Natural killer cell (primary cell): ENCODE data around the gene IWS1. TPM values are rescaled to one million over a fixed set of nuclear protein-coding genes. Genes with fewer than 3 reads are reported as not detected.
A peak's percentile ranks its signal among the peaks of the same experiment; 100 is the strongest.

ENCODE experiments used
- ATAC-seq, 3 donors: fragments of 150-1000 bp in 2 of 3; fragments of 200-7000 bp in 1 of 3; cut with Tn5 transposase; 1 replicate in 1 of 3; 2 replicates in 2 of 3; pipeline ENCODE4 v1.10.0; 2021; ENCODE audit warnings: mild to moderate bottlenecking in 2 of 3, moderate library complexity in 2 of 3
- DNase-seq, 2 donors: peaks; one replicate each; pipeline versions ENCODE4 v3.0.0 to v3.0.0-alpha.2; 2013 to 2021; ENCODE audit warnings: mixed read lengths in 1 of 2
- H3K27ac ChIP-seq: one replicate; pipeline ENCODE4 v1.5.1; 2013; ENCODE audit warnings: mild to moderate bottlenecking, low read length
- H3K27me3 ChIP-seq: one replicate; pipeline ENCODE4 v1.6.1; 2013; ENCODE audit warnings: low read length; ENCODE audit not compliant: control insufficient read depth, insufficient read depth
- H3K36me3 ChIP-seq: one replicate; pipeline ENCODE4 v1.6.1; 2013; ENCODE audit warnings: low read length; ENCODE audit not compliant: control insufficient read depth, insufficient read depth
- H3K4me1 ChIP-seq: one replicate; pipeline ENCODE4 v1.6.1; 2013; ENCODE audit warnings: low read length; ENCODE audit not compliant: control insufficient read depth, insufficient read depth
- H3K4me3 ChIP-seq: one replicate; pipeline ENCODE4 v1.5.1; 2013; ENCODE audit warnings: low read length
- H3K9me3 ChIP-seq: one replicate; pipeline ENCODE4 v1.6.1; 2013; ENCODE audit warnings: low read length; ENCODE audit not compliant: control insufficient read depth, insufficient read depth
- H3K27ac Mint-ChIP-seq, 2 donors: one replicate each; pipeline ENCODE4 v1.8.0; 2022; ENCODE audit warnings: mild to moderate bottlenecking in 2 of 2, mixed read lengths in 2 of 2, moderate library complexity in 1 of 2
- H3K27me3 Mint-ChIP-seq, 2 donors: one replicate each; pipeline ENCODE4 v1.8.0; 2022; ENCODE audit warnings: low read depth in 2 of 2, mixed read lengths in 2 of 2
- H3K36me3 Mint-ChIP-seq: one replicate; pipeline ENCODE4 v1.8.0; 2022; ENCODE audit warnings: mixed read lengths
- H3K4me1 Mint-ChIP-seq, 2 donors: one replicate each; pipeline ENCODE4 v1.8.0; 2022; ENCODE audit warnings: mixed read lengths in 2 of 2
- H3K4me3 Mint-ChIP-seq: one replicate; pipeline ENCODE4 v1.8.0; 2022; ENCODE audit warnings: mild to moderate bottlenecking, moderate library complexity, mixed read lengths
- H3K9me3 Mint-ChIP-seq, 2 donors: one replicate each; pipeline ENCODE4 v1.8.0; 2022; ENCODE audit warnings: mixed read lengths in 2 of 2
- WGBS: methylation state at CpG from one replicate; pipeline ENCODE4 v1.1.7; 2013; ENCODE audit warnings: missing lambda C conversion rate; ENCODE audit not compliant: insufficient coverage; 5-methylcytosine and 5-hydroxymethylcytosine counted together
- intact Hi-C: fragments of 100-400 bp; cut with micrococcal nuclease; formaldehyde crosslinking; loops from one replicate; pipeline ENCODE4 v1.14.2; 2022
- total RNA-seq, 4 donors: library from RNA; stranded (reverse); fragments of 120-200 nt in 1 of 4; gene quantifications; one replicate each; pipeline versions ENCODE4 v1.2.3 to v1.2.4, GENCODE V29; 2013 to 2022
- TF ChIP-seq, protein P1 (sequence below): fragments of 200-600 bp; IDR thresholded peaks from one replicate; pipeline ENCODE4 v1.8.0; 2022; ENCODE audit warnings: antibody characterized with exemption

IWS1 gene
- total RNA-seq = 10 to 100 TPM; 21.7 to 27.1 (median 23.9) TPM
- total RNA-seq (2013) = 58.9 TPM

DNA sequence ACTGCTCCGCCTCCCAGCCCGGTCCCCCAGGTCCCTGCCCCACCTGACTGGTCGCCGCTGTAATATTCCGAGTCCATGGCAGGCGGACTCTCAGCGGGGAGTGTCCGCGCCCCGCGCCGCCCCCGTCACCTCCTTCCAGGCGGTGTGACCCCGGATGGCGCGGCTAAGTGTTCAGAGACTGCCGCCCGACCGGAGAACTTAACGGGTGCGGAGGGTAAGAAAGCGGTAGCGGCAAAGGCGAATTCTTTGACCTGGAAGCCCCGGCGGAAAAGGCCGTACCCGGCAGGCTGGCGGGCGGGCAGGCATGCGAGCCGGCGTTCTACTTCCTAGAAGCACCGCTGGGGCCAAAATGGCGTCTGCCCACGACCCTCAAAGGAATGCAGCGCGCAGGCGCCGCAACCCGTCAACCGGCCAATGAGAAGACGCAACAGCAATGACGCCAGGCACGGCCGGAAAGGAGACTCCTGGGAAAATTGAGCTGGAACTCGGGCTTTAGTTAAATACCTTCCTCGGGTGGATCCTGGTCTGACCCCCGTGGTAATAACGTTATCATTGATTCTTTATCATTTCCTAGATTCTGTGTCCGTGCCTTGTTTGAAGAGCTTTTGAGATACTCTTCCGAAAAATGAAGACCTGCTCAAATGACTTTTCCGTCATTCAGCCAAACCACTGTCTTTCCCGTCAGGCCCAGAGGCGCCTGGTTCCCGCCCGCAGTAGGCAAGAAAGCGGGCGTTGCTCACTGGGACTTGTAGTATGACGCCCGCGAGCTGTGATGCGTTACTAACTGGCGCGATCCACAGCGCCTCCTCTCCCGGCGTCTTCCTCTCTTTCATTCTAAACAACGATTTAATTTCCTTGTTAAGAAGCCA, at the start of gene IWS1:
Gene IWS1 (minus strand): TSS at position 358 of the 869 bp plus-strand sequence. CDS start 281 bp downstream, at position 77.
- Histone ChIP-seq H3K36me3 (peaks cover 5% of the 10 kb centered on the region), H3K4me3 (peak within 1 kb of the TSS; percentile 87), H3K27ac (peak within 1 kb of the TSS; percentile 94), H3K4me1 (peaks cover 21% of the 10 kb centered on the region), H3K9me3 (no peaks in the 10 kb centered on the region), H3K27me3 (peaks cover 3% of the 10 kb centered on the region)
- DNase-seq = peak; percentile 90 to 98
- TF ChIP-seq, protein P1, sequence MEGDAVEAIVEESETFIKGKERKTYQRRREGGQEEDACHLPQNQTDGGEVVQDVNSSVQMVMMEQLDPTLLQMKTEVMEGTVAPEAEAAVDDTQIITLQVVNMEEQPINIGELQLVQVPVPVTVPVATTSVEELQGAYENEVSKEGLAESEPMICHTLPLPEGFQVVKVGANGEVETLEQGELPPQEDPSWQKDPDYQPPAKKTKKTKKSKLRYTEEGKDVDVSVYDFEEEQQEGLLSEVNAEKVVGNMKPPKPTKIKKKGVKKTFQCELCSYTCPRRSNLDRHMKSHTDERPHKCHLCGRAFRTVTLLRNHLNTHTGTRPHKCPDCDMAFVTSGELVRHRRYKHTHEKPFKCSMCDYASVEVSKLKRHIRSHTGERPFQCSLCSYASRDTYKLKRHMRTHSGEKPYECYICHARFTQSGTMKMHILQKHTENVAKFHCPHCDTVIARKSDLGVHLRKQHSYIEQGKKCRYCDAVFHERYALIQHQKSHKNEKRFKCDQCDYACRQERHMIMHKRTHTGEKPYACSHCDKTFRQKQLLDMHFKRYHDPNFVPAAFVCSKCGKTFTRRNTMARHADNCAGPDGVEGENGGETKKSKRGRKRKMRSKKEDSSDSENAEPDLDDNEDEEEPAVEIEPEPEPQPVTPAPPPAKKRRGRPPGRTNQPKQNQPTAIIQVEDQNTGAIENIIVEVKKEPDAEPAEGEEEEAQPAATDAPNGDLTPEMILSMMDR = peak; percentile 25
- under 1% methylated on average over 70 of the region's 70 CpGs for WGBS
- peaks cover 37 to 43% of the 10 kb centered on the region in 2 donors for H3K4me1 Mint-ChIP-seq
- peak; percentile 87 to 94 (median 90) for ATAC-seq
- peak within 1 kb of the TSS; percentile 93 for H3K4me3 Mint-ChIP-seq
- H3K27ac Mint-ChIP-seq = peak within 1 kb of the TSS; percentile 96 to 98
- intact Hi-C loops = loop anchor here (1.0 to 5.0 kb wide), 3 partner anchors 118 to 175 kb away; partner anchors contain the start of genes MAP3K2 and SFT2D3
- H3K9me3 Mint-ChIP-seq = no peaks in the 10 kb centered on the region
- no peaks in the 10 kb centered on the region for H3K36me3 Mint-ChIP-seq
- H3K27me3 Mint-ChIP-seq = peaks cover 9 to 13% of the 10 kb centered on the region in 2 donors

DNA sequence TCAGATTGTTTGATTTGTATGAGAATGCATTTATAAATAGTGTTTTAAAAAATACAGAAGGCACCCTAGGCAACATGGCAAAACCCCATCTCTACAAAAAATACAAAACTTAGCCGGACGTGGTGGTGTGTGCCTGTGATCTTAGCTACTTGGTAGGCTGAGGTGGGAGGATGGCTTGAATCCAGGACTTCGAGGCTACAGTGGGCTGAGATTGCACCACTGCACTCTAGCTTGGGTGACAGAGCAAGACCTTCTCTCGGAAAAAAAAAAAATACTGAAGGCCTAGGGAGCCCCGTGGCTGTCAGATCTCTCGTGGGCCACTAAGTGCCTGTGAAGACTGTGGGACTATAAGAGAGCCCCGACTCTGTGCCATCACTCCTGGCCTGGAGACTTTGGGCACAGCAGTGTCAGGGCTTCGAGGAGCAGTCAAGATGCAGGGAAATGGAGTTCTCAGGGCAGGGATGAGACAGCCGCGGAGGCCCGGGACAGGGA, 49.7 kb upstream of the IWS1 start:
- H3K9me3 Mint-ChIP-seq = no peaks in the 10 kb centered on the region
- Histone ChIP-seq H3K4me1 (peaks cover 35% of the 10 kb centered on the region), H3K36me3 (no peaks in the 10 kb centered on the region), H3K27ac (no peak overlapping the region), H3K9me3 (no peaks in the 10 kb centered on the region), H3K27me3 (no peaks in the 10 kb centered on the region), H3K4me3 (no peak overlapping the region)
- H3K27ac Mint-ChIP-seq = no peak overlapping the region
- TF ChIP-seq, protein P1 = no peak
- H3K36me3 Mint-ChIP-seq = no peaks in the 10 kb centered on the region
- H3K4me1 Mint-ChIP-seq = peaks cover 6 to 24% of the 10 kb centered on the region in 2 donors
- H3K27me3 Mint-ChIP-seq = peaks cover 0 to 2% of the 10 kb centered on the region in 2 donors
- no peak overlapping the region for H3K4me3 Mint-ChIP-seq
- 70% methylated on average over 11 of the region's 11 CpGs for WGBS
- intact Hi-C loops = no loop called here
- no peak for DNase-seq
- ATAC-seq = no peak

DNA sequence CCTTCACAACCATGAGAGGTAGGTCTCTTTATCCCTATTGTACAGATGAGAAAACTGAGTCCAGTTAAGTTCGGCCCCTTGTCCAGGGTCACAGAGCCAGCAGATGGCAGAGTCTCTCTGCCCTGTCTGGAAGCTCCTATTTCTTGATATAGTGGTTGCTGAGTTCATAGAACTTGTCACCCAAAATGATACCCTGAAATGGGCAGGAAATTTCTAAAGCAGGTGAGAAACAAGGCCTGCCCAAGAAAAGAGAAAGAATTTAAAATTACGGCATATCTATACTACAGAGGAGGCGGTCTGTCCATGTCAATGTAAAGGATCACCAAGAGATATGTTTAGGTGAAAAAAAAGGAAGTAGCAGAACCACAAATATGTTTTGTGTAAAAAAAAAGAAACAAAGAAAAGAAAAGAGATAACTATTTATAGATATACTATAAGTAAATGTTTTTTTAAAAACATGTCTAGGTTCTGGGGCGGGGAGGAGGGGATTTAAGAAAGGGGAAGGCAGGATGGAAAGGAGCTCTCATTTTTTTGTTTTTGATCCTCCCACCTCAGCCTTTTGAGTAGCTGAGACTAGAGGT, 49.0 kb upstream of the IWS1 start:
- DNase-seq (no peak), ATAC-seq (no peak)
- Histone ChIP-seq H3K9me3 (no peaks in the 10 kb centered on the region), H3K4me3 (no peak overlapping the region), H3K27me3 (no peaks in the 10 kb centered on the region), H3K27ac (no peak overlapping the region), H3K4me1 (peaks cover 31% of the 10 kb centered on the region), H3K36me3 (no peaks in the 10 kb centered on the region)
- Mint-ChIP-seq H3K27me3 (peaks cover 0 to 2% of the 10 kb centered on the region in 2 donors), H3K9me3 (no peaks in the 10 kb centered on the region), H3K4me1 (peaks cover 6 to 19% of the 10 kb centered on the region in 2 donors), H3K27ac (peak overlapping the region in 1 of 2 donors; percentile 15), H3K4me3 (no peak overlapping the region), H3K36me3 (no peaks in the 10 kb centered on the region)
- intact Hi-C loops = no loop called here
- 85% methylated on average over 1 of the region's 4 CpGs for WGBS
- TF ChIP-seq, protein P1 = no peak
